Muscle of leg (tissue), 16 donors: ENCODE data around the gene UBE4A. TPM values are rescaled to one million over a fixed set of nuclear protein-coding genes. Genes with fewer than 3 reads are reported as not detected.
A peak's percentile ranks its signal among the peaks of the same experiment; 100 is the strongest.

ENCODE experiments used
- DNase-seq: peaks from one replicate; pipeline ENCODE4 v3.0.0; 2013
- H3K27ac ChIP-seq: one replicate; pipeline ENCODE4 v1.5.1; 2013; ENCODE audit warnings: mild to moderate bottlenecking, low read length, control low read depth
- H3K27me3 ChIP-seq: one replicate; pipeline ENCODE4 v1.6.1; 2013; ENCODE audit warnings: low read length; ENCODE audit not compliant: control insufficient read depth, insufficient read depth
- H3K36me3 ChIP-seq: one replicate; pipeline ENCODE4 v1.6.1; 2013; ENCODE audit warnings: low read length; ENCODE audit not compliant: control insufficient read depth, insufficient read depth
- H3K4me1 ChIP-seq: one replicate; pipeline ENCODE4 v1.6.1; 2013; ENCODE audit warnings: low read length; ENCODE audit not compliant: control insufficient read depth, insufficient read depth
- H3K4me3 ChIP-seq: one replicate; pipeline ENCODE4 v1.5.1; 2013; ENCODE audit warnings: low read length, control low read depth
- H3K9me3 ChIP-seq: replicated peaks from 2 replicates; pipeline ENCODE4 v1.6.1; 2013; ENCODE audit warnings: low read depth, low read length; ENCODE audit not compliant: control insufficient read depth
- WGBS: methylation state at CpG from one replicate; pipeline ENCODE4 v1.1.5; 2013; ENCODE audit warnings: missing lambda C conversion rate; ENCODE audit not compliant: insufficient coverage; 5-methylcytosine and 5-hydroxymethylcytosine counted together
- long read RNA-seq, 11 donors: transcript quantifications; one replicate each; lab custom pipeline, GENCODE V29; 2026
- polyA plus RNA-seq, 8 donors: library from polyadenylated mRNA; unstranded; fragments of 120-200 nt; gene quantifications; one replicate each; pipeline versions ENCODE4 v1.2.1 to v1.2.3, GENCODE V29; 2013; ENCODE audit warnings: inconsistent platforms in 1 of 8, low replicate concordance in 1 of 8; ENCODE audit not compliant: insufficient read length in 8 of 8, insufficient read depth in 1 of 8
- total RNA-seq: library from RNA; stranded (reverse); fragments of 120-200 nt; gene quantifications from one replicate; pipeline ENCODE4 v1.2.4, GENCODE V29; 2013

The UBE4A gene, protein sequence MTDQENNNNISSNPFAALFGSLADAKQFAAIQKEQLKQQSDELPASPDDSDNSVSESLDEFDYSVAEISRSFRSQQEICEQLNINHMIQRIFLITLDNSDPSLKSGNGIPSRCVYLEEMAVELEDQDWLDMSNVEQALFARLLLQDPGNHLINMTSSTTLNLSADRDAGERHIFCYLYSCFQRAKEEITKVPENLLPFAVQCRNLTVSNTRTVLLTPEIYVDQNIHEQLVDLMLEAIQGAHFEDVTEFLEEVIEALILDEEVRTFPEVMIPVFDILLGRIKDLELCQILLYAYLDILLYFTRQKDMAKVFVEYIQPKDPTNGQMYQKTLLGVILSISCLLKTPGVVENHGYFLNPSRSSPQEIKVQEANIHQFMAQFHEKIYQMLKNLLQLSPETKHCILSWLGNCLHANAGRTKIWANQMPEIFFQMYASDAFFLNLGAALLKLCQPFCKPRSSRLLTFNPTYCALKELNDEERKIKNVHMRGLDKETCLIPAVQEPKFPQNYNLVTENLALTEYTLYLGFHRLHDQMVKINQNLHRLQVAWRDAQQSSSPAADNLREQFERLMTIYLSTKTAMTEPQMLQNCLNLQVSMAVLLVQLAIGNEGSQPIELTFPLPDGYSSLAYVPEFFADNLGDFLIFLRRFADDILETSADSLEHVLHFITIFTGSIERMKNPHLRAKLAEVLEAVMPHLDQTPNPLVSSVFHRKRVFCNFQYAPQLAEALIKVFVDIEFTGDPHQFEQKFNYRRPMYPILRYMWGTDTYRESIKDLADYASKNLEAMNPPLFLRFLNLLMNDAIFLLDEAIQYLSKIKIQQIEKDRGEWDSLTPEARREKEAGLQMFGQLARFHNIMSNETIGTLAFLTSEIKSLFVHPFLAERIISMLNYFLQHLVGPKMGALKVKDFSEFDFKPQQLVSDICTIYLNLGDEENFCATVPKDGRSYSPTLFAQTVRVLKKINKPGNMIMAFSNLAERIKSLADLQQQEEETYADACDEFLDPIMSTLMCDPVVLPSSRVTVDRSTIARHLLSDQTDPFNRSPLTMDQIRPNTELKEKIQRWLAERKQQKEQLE
- total RNA-seq (27.3 TPM), polyA plus RNA-seq (10 to 100 TPM; 15.5 to 23.6 (median 18.3) TPM)
- long read RNA-seq, donor 1 = 0 reads
- long read RNA-seq, donor 2 = 0 reads
- long read RNA-seq, donor 3, full-length matches to known transcripts = 6 of 21 reads
- long read RNA-seq, donor 3, partial matches to known transcripts = 15 of 21 reads
- long read RNA-seq, donor 3, other reads (novel, unspliced or antisense) = 0 of 21 reads
- long read RNA-seq, donor 4, partial matches to known transcripts = 7 of 7 reads
- long read RNA-seq, donor 4, other reads (novel, unspliced or antisense) = 0 of 7 reads
- long read RNA-seq, donor 5, full-length matches to known transcripts = 2 of 18 reads
- long read RNA-seq, donor 5, partial matches to known transcripts = 16 of 18 reads
- long read RNA-seq, donor 5, other reads (novel, unspliced or antisense) = 0 of 18 reads
- long read RNA-seq, donor 6, full-length matches to known transcripts = 2 of 2 reads
- long read RNA-seq, donor 6, partial matches to known transcripts = 0 of 2 reads
- long read RNA-seq, donor 6, other reads (novel, unspliced or antisense) = 0 of 2 reads
- long read RNA-seq, donor 7, full-length matches to known transcripts = 1 of 1 reads
- long read RNA-seq, donor 7, partial matches to known transcripts = 0 of 1 reads
- long read RNA-seq, donor 7, other reads (novel, unspliced or antisense) = 0 of 1 reads
- long read RNA-seq, donor 8, full-length matches to known transcripts = 1 of 1 reads
- long read RNA-seq, donor 8, partial matches to known transcripts = 0 of 1 reads
- long read RNA-seq, donor 8, other reads (novel, unspliced or antisense) = 0 of 1 reads
- long read RNA-seq, donor 9 = 0 reads
- long read RNA-seq, donor 10, full-length matches to known transcripts = 1 of 1 reads
- long read RNA-seq, donor 10, partial matches to known transcripts = 0 of 1 reads
- long read RNA-seq, donor 10, other reads (novel, unspliced or antisense) = 0 of 1 reads
- long read RNA-seq, donor 11, partial matches to known transcripts = 8 of 8 reads
- long read RNA-seq, donor 11, other reads (novel, unspliced or antisense) = 0 of 8 reads

DNA sequence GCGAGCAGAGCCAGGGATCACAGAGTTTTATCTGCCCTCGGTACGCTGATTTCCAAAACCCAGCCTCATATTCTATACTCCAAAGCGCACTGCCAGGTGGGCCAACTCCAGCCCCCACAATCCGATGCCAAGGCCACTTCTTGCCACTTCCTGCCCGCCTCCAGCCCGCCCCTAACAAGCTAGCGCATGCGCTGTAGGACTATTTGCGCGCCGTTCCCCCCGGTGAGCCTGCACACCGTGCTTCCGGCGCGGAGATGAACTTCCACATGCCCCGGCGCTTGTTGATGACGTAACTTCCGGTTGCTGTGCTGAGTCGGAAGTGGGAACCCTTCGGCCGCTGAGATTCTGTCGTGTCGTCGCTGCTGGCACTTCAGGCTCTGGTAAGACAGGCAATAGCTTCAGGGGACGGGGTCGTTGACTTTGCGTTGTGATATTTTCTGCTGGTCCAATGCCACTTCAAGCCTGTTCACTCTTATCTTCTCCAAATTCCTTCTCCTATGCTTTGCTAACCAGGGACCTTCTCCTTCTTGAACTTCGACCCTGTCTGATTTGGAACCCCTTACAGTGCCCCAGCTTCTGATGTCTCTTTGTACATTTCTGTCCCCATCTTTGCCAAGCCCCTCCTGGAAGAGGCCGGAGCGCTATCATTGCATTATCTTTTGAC, at the start of gene UBE4A:
UBE4A (plus strand) TSS at position 306 of the 664 bp plus-strand sequence. CDS start 5,481 bp downstream, outside the sequence.
- H3K9me3 ChIP-seq = no peaks in the 10 kb centered on the region
- no peaks in the 10 kb centered on the region for H3K36me3 ChIP-seq
- H3K4me3 ChIP-seq = peak within 1 kb of the TSS; percentile 77
- WGBS = 3% methylated on average over 31 of the region's 33 CpGs
- peaks cover under 1% of the 10 kb centered on the region for H3K27me3 ChIP-seq
- peak within 1 kb of the TSS; percentile 74 for H3K27ac ChIP-seq
- DNase-seq = peak; percentile 98
- peaks cover 5% of the 10 kb centered on the region for H3K4me1 ChIP-seq

DNA sequence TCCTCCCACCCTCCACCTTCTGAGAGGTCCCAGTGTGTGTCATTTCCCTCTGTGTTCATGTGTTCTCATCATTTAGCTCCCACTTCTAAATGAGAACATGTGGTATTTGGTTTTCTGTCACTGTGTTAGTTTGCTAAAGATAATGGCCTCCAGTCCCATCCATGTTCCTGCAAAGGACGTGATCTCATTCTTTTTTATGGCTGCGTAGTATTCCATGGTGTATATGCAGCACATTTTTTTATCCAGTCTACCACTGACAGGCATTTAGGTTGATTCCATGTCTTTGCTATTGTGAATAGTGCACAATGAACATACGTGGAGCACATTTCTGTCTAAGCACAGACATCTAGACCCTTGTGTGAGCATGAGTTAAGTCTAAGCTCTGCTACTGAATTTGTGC, 49.1 kb upstream of the UBE4A start:
- DNase-seq = no peak
- no peaks in the 10 kb centered on the region for H3K9me3 ChIP-seq
- no peaks in the 10 kb centered on the region for H3K36me3 ChIP-seq
- peaks cover 8% of the 10 kb centered on the region for H3K27me3 ChIP-seq
- H3K4me1 ChIP-seq = peaks cover 3% of the 10 kb centered on the region
- H3K27ac ChIP-seq = no peak overlapping the region
- no CpG with 5 or more reads among the region's 3 CpGs for WGBS
- H3K4me3 ChIP-seq = no peak overlapping the region

DNA sequence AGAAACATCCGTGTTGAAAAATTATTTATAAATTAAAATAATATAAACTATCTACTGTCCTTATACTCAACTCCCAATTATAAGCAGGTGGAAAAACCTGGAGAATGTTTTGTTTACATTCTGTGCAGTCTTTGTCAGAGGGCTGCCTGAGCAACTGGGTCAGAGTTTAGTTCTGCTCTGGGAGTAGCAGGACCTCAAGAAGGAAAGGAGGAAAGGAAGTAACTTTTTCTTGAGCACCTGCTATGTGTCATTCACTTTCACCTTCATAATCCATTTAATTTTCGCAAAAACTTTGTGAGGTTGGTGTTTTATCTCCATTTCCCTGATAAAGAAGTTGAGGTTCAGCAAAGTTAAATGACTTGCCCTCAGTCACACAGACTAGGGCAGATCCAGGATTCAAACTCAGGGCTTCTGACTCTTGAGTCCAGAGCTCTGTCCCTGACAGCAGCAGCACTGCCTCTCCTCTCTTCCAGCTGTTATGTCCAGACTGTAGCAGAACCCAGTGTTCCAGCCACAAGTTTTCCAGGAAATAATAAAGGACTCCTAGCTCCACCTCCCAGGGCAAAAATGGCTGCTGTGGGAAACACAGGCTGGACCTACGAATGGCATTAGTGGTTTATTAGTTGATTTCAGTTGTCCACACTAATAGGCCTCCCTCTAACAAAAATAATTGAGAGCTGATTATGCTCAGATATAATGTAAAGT, 48.5 kb upstream of the UBE4A start:
- WGBS = no CpG with 5 or more reads among the region's 3 CpGs
- no peaks in the 10 kb centered on the region for H3K36me3 ChIP-seq
- H3K4me1 ChIP-seq = peaks cover 8% of the 10 kb centered on the region
- no peak overlapping the region for H3K27ac ChIP-seq
- H3K4me3 ChIP-seq = no peak overlapping the region
- no peak for DNase-seq
- H3K9me3 ChIP-seq = no peaks in the 10 kb centered on the region
- H3K27me3 ChIP-seq = peaks cover 8% of the 10 kb centered on the region

DNA sequence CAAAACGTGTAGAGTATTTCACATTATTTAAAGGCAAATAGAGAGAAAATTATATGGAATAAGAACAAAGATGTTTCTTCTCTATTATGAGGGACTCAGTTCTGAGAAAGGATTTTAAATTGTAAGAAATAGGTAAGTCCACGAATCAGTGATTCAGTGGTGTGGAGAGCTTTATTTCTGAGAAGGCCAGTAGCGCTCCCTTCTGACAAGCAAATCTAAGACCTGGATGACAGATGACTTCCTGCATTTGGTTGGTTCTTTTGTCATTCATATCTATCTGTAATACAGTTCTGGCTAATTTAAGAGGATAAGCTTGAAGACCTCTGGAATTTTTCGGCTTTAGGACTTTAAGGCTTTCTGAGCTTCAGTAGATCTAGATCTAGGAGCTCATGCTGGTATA, 47.9 kb upstream of the UBE4A start:
- DNase-seq = no peak
- Histone ChIP-seq H3K27me3 (peaks cover 7% of the 10 kb centered on the region), H3K4me1 (peaks cover 13% of the 10 kb centered on the region), H3K27ac (no peak overlapping the region), H3K36me3 (no peaks in the 10 kb centered on the region), H3K4me3 (no peak overlapping the region), H3K9me3 (no peaks in the 10 kb centered on the region)
- no CpG with 5 or more reads among the region's 4 CpGs for WGBS

DNA sequence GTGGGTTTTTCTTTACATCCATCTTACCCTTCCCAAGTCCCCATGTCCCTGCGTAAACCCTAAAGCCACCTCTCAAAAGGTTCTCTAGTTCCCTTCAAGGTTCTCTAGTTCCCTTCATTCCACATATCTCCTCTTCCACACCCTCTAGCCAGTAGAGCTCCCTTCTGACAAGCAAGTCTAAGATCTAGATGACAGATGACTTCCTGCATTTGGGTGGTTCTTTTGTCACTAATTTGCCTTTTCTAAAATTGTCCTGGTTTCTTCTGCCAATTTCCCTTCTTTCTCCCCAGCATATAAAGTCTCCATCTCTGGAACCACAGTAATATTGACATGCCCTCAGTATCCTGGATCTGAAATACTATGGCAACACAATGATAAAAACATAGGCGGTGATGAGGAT, 47.1 kb upstream of the UBE4A start:
- DNase-seq = no peak
- H3K4me3 ChIP-seq = no peak overlapping the region
- H3K27ac ChIP-seq = no peak overlapping the region
- WGBS = 100% methylated on average over 1 of the region's 2 CpGs
- peaks cover 19% of the 10 kb centered on the region for H3K4me1 ChIP-seq
- H3K27me3 ChIP-seq = peaks cover 8% of the 10 kb centered on the region
- no peaks in the 10 kb centered on the region for H3K36me3 ChIP-seq
- H3K9me3 ChIP-seq = no peaks in the 10 kb centered on the region

DNA sequence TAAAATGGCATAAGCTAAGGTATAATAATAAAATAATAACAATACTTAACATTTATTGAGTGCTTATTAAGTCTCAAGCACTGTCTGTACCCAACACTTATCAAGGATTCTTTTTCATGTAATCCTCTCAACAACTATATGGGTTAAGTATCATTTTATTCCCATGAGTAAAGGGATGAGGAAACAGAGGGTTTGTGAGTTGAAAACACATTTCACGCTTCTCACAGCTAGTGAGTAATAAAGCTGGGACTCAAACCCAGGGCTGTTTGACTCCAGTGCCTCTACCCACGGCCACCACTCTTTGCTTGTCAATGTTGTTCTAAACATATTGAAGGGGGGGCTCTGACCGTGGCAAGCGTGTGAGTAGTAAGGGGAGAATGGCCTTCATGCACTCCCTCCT, 46.2 kb upstream of the UBE4A start:
- H3K27me3 ChIP-seq = peaks cover 8% of the 10 kb centered on the region
- H3K27ac ChIP-seq = no peak overlapping the region
- WGBS = no CpG with 5 or more reads among the region's 4 CpGs
- H3K4me3 ChIP-seq = no peak overlapping the region
- H3K9me3 ChIP-seq = no peaks in the 10 kb centered on the region
- no peaks in the 10 kb centered on the region for H3K36me3 ChIP-seq
- DNase-seq = no peak
- H3K4me1 ChIP-seq = peaks cover 19% of the 10 kb centered on the region

DNA sequence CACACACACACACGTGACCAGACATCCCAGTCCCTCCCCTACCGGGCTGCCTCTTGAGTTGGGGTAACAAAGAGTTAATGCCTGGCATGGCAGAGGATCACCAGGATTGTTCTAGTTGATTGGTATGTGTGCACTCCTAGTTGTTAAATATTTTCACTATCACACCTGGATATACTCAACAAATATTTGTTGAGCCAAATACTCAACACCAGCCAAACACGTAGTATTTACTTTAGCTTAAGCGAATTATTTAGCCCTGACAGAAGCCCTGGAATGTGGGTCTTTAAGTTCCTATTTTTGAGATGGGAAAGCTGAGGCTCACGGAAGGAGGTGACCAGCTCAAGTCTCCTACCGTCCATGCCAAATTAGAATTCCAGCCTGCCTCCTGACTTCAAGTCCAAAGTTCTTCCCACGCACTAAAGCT, 44.4 kb upstream of the UBE4A start:
- 22% methylated on average over 3 of the region's 7 CpGs for WGBS
- DNase-seq = peak; percentile 54
- H3K9me3 ChIP-seq = no peaks in the 10 kb centered on the region
- no peak overlapping the region for H3K27ac ChIP-seq
- H3K4me3 ChIP-seq = no peak overlapping the region
- H3K27me3 ChIP-seq = peaks cover 8% of the 10 kb centered on the region
- no peaks in the 10 kb centered on the region for H3K36me3 ChIP-seq
- peaks cover 19% of the 10 kb centered on the region for H3K4me1 ChIP-seq

DNA sequence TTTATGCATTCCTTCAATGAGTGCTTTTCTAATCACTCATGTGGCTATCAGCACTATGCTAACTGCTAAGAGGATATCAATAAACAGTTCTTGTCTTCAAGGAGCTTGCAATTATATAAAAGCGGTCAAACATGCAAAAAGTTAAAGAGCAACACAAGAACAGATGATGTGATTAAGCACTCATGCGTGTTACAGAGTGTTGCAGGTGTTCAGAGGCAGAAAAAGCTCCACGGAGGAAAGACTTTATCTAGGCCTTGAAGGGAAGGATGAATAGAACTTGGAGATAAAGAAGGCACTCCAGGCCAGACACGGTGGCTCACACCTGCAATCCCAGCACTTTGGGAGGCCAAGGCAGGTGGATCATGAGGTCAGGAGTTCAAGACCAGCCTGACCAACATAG, 41.3 kb upstream of the UBE4A start:
- Histone ChIP-seq H3K4me1 (peaks cover 19% of the 10 kb centered on the region), H3K27me3 (peaks cover 5% of the 10 kb centered on the region), H3K9me3 (no peaks in the 10 kb centered on the region), H3K27ac (no peak overlapping the region), H3K36me3 (no peaks in the 10 kb centered on the region), H3K4me3 (no peak overlapping the region)
- no peak for DNase-seq
- 79% methylated on average over 4 of the region's 4 CpGs for WGBS
